ENCODE measurements around the gene LIMCH1.

Gene LIMCH1

GRCh38 chr4:41600243-41600912 is 62.4 kb downstream of the LIMCH1 start:
- Mint-ChIP-seq H3K4me1 (no peaks in the 10 kb centered on the region), H3K36me3 (no peaks in the 10 kb centered on the region), H3K9me3 (peaks cover 2% of the 10 kb centered on the region), H3K27ac (no peak overlapping the region), H3K4me3 (no peak overlapping the region)
- ATAC-seq = no peak
- no peak for DNase-seq (ENCODE audit: low spot score in 2 of 2)

GRCh38 chr4:41601025-41601424 is 63.1 kb downstream of the LIMCH1 start:
- ATAC-seq = no peak
- DNase-seq (ENCODE audit: low spot score in 2 of 2) = no peak
- H3K4me1 Mint-ChIP-seq = no peaks in the 10 kb centered on the region
- no peak overlapping the region for H3K27ac Mint-ChIP-seq
- H3K36me3 Mint-ChIP-seq = no peaks in the 10 kb centered on the region
- H3K4me3 Mint-ChIP-seq = no peak overlapping the region
- H3K9me3 Mint-ChIP-seq = peaks cover 2% of the 10 kb centered on the region

GRCh38 chr4:41602113-41602512 is 64.2 kb downstream of the LIMCH1 start:
- no peak for ATAC-seq
- no peak overlapping the region for H3K4me3 Mint-ChIP-seq
- DNase-seq (ENCODE audit: low spot score in 2 of 2) = no peak
- H3K9me3 Mint-ChIP-seq = peaks cover 2% of the 10 kb centered on the region
- no peaks in the 10 kb centered on the region for H3K4me1 Mint-ChIP-seq
- no peaks in the 10 kb centered on the region for H3K36me3 Mint-ChIP-seq
- H3K27ac Mint-ChIP-seq = no peak overlapping the region

- ATAC-seq = no peak
Observed at GRCh38 chr4:41602886-41603498, 65.0 kb downstream of the LIMCH1 start.

GRCh38 chr4:41609851-41610250 is 71.9 kb downstream of the LIMCH1 start:
- H3K9me3 Mint-ChIP-seq = no peaks in the 10 kb centered on the region
- no peak overlapping the region for H3K27ac Mint-ChIP-seq
- ATAC-seq = no peak
- no peaks in the 10 kb centered on the region for H3K4me1 Mint-ChIP-seq
- H3K36me3 Mint-ChIP-seq = no peaks in the 10 kb centered on the region
- DNase-seq (ENCODE audit: low spot score in 2 of 2) = no peak
- H3K4me3 Mint-ChIP-seq = no peak overlapping the region

More at GRCh38 chr4:41602886-41603498, 65.0 kb downstream of the LIMCH1 start:
- no peak for DNase-seq (ENCODE audit: low spot score in 2 of 2)
- Mint-ChIP-seq H3K4me3 (no peak overlapping the region), H3K36me3 (no peaks in the 10 kb centered on the region), H3K27ac (no peak overlapping the region), H3K9me3 (peaks cover 2% of the 10 kb centered on the region), H3K4me1 (no peaks in the 10 kb centered on the region)

GRCh38 chr4:41610474-41610873 is 72.5 kb downstream of the LIMCH1 start:
- Mint-ChIP-seq H3K4me3 (no peak overlapping the region), H3K27ac (no peak overlapping the region), H3K4me1 (no peaks in the 10 kb centered on the region), H3K36me3 (no peaks in the 10 kb centered on the region), H3K9me3 (no peaks in the 10 kb centered on the region)
- ATAC-seq (no peak), DNase-seq (ENCODE audit: low spot score in 2 of 2) (no peak)

GRCh38 chr4:41611124-41611838 is 73.3 kb downstream of the LIMCH1 start:
- DNase-seq (ENCODE audit: low spot score in 2 of 2) = no peak

GRCh38 chr4:41611881-41612871 is 74.2 kb downstream of the LIMCH1 start:
- ATAC-seq (no peak), DNase-seq (ENCODE audit: low spot score in 2 of 2) (no peak)
- Mint-ChIP-seq H3K9me3 (no peaks in the 10 kb centered on the region), H3K4me3 (no peak overlapping the region), H3K36me3 (no peaks in the 10 kb centered on the region), H3K27ac (no peak overlapping the region), H3K4me1 (no peaks in the 10 kb centered on the region)

More at GRCh38 chr4:41611124-41611838, 73.3 kb downstream of the LIMCH1 start:
- H3K27ac Mint-ChIP-seq = no peak overlapping the region
- H3K9me3 Mint-ChIP-seq = no peaks in the 10 kb centered on the region
- H3K4me3 Mint-ChIP-seq = no peak overlapping the region
- ATAC-seq = no peak
- no peaks in the 10 kb centered on the region for H3K4me1 Mint-ChIP-seq
- no peaks in the 10 kb centered on the region for H3K36me3 Mint-ChIP-seq

GRCh38 chr4:41613386-41613785 is 75.4 kb downstream of the LIMCH1 start:
- no peaks in the 10 kb centered on the region for H3K36me3 Mint-ChIP-seq
- H3K9me3 Mint-ChIP-seq = no peaks in the 10 kb centered on the region
- ATAC-seq = no peak
- no peak overlapping the region for H3K4me3 Mint-ChIP-seq
- no peaks in the 10 kb centered on the region for H3K4me1 Mint-ChIP-seq
- DNase-seq (ENCODE audit: low spot score in 2 of 2) = no peak
- no peak overlapping the region for H3K27ac Mint-ChIP-seq

- DNase-seq (ENCODE audit: low spot score in 2 of 2) = no peak
- Mint-ChIP-seq H3K9me3 (no peaks in the 10 kb centered on the region), H3K4me3 (no peak overlapping the region), H3K36me3 (no peaks in the 10 kb centered on the region), H3K27ac (no peak overlapping the region), H3K4me1 (no peaks in the 10 kb centered on the region)
- no peak for ATAC-seq
Observed at GRCh38 chr4:41613821-41614220, 75.9 kb downstream of the LIMCH1 start.

- ATAC-seq (no peak), DNase-seq (ENCODE audit: low spot score in 2 of 2) (no peak)
- Mint-ChIP-seq H3K27ac (no peak overlapping the region), H3K4me3 (no peak overlapping the region), H3K36me3 (no peaks in the 10 kb centered on the region), H3K4me1 (no peaks in the 10 kb centered on the region), H3K9me3 (peaks cover 4% of the 10 kb centered on the region)
Observed at GRCh38 chr4:41614519-41614918, 76.6 kb downstream of the LIMCH1 start.

GRCh38 chr4:41619161-41619560 is 81.2 kb downstream of the LIMCH1 start:
- H3K9me3 Mint-ChIP-seq = peaks cover 4% of the 10 kb centered on the region
- DNase-seq (ENCODE audit: low spot score in 2 of 2) (no peak), ATAC-seq (no peak)
- H3K36me3 Mint-ChIP-seq = no peaks in the 10 kb centered on the region
- H3K4me1 Mint-ChIP-seq = no peaks in the 10 kb centered on the region
- no peak overlapping the region for H3K27ac Mint-ChIP-seq
- H3K4me3 Mint-ChIP-seq = no peak overlapping the region

- ATAC-seq (no peak), DNase-seq (ENCODE audit: low spot score in 2 of 2) (no peak)
- Mint-ChIP-seq H3K4me1 (no peaks in the 10 kb centered on the region), H3K4me3 (no peak overlapping the region), H3K36me3 (no peaks in the 10 kb centered on the region), H3K9me3 (peaks cover 4% of the 10 kb centered on the region), H3K27ac (no peak overlapping the region)
Observed at GRCh38 chr4:41620594-41621256, 82.8 kb downstream of the LIMCH1 start.

- no peak for ATAC-seq
Observed at GRCh38 chr4:41622787-41623186, 84.8 kb downstream of the LIMCH1 start.

More at GRCh38 chr4:41622787-41623186, 84.8 kb downstream of the LIMCH1 start:
- Mint-ChIP-seq H3K27ac (no peak overlapping the region), H3K9me3 (peaks cover 4% of the 10 kb centered on the region), H3K4me3 (no peak overlapping the region), H3K36me3 (no peaks in the 10 kb centered on the region), H3K4me1 (no peaks in the 10 kb centered on the region)
- no peak for DNase-seq (ENCODE audit: low spot score in 2 of 2)

Data from stimulated activated effector memory CD8-positive, alpha-beta T cell treated with anti-CD3 and anti-CD28 coated beads, Interleukin-12 subunit alpha, Interleukin-12 subunit beta, amount 100 ng/mL, for 72 hours (primary cell).